WERI-Rb-1 (cell line): ENCODE results near the gene DPEP2NB.

Source experiments
- DNase-seq: peaks from one replicate; pipeline ENCODE4 v3.0.0-alpha.2; 2020
- H3K27ac ChIP-seq: fragments of 250-450 bp; sonication (Bioruptor Pico); 2 replicates; pipeline ENCODE4 v1.5.1; 2020; ENCODE audit warnings: mild to moderate bottlenecking, moderate library complexity
- H3K27me3 ChIP-seq: fragments of 250-450 bp; sonication (Bioruptor Pico); 2 replicates; pipeline ENCODE4 v1.5.1; 2021; ENCODE audit warnings: mild to moderate bottlenecking, low read depth, moderate library complexity; ENCODE audit not compliant: insufficient read depth, severe bottlenecking
- H3K36me3 ChIP-seq: fragments of 250-450 bp; sonication (Bioruptor Pico); 2 replicates; pipeline ENCODE4 v1.5.1; 2020; ENCODE audit warnings: mild to moderate bottlenecking, moderate library complexity
- H3K4me3 ChIP-seq: 2 replicates; pipeline ENCODE4 v1.5.1; 2011; ENCODE audit warnings: low read depth, mild to moderate bottlenecking, control low read depth, low read length
- H3K9me3 ChIP-seq: fragments of 250-450 bp; sonication (Bioruptor Pico); 2 replicates; pipeline ENCODE4 v1.5.1; 2021; ENCODE audit warnings: mild to moderate bottlenecking, moderate library complexity; ENCODE audit not compliant: severe bottlenecking
- TF ChIP-seq, protein P1 (sequence below): IDR thresholded peaks from 2 replicates; pipeline ENCODE4 v1.5.1; 2011; ENCODE audit warnings: low read depth, mild to moderate bottlenecking, control low read depth, inconsistent platforms, low read length

DPEP2NB gene

DNA sequence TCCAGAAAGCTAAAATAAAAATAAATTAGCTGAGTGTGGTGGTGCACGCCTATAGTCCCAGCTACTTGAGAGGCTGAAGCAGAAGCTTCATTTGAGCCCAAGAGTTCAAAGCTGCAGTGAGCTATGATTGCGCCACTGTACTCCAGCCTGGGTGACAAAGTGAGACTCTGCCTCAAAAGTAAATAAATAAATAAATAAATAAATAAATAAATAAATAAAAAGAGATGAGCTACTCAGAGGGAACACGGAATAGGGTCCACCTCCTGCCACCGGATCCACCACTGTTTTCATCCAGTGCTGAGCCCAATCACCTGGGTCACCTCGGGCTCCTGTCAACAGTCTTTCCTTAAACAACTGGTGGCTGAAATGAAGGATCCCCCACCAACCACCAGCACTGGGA is 28.8 kb downstream of the DPEP2NB start:
- DNase-seq = no peak
- no peaks in the 10 kb centered on the region for H3K9me3 ChIP-seq
- no peaks in the 10 kb centered on the region for H3K27me3 ChIP-seq
- H3K27ac ChIP-seq = no peak overlapping the region
- TF ChIP-seq, protein P1, sequence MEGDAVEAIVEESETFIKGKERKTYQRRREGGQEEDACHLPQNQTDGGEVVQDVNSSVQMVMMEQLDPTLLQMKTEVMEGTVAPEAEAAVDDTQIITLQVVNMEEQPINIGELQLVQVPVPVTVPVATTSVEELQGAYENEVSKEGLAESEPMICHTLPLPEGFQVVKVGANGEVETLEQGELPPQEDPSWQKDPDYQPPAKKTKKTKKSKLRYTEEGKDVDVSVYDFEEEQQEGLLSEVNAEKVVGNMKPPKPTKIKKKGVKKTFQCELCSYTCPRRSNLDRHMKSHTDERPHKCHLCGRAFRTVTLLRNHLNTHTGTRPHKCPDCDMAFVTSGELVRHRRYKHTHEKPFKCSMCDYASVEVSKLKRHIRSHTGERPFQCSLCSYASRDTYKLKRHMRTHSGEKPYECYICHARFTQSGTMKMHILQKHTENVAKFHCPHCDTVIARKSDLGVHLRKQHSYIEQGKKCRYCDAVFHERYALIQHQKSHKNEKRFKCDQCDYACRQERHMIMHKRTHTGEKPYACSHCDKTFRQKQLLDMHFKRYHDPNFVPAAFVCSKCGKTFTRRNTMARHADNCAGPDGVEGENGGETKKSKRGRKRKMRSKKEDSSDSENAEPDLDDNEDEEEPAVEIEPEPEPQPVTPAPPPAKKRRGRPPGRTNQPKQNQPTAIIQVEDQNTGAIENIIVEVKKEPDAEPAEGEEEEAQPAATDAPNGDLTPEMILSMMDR = no peak
- no peak overlapping the region for H3K4me3 ChIP-seq
- H3K36me3 ChIP-seq = no peaks in the 10 kb centered on the region

DNA sequence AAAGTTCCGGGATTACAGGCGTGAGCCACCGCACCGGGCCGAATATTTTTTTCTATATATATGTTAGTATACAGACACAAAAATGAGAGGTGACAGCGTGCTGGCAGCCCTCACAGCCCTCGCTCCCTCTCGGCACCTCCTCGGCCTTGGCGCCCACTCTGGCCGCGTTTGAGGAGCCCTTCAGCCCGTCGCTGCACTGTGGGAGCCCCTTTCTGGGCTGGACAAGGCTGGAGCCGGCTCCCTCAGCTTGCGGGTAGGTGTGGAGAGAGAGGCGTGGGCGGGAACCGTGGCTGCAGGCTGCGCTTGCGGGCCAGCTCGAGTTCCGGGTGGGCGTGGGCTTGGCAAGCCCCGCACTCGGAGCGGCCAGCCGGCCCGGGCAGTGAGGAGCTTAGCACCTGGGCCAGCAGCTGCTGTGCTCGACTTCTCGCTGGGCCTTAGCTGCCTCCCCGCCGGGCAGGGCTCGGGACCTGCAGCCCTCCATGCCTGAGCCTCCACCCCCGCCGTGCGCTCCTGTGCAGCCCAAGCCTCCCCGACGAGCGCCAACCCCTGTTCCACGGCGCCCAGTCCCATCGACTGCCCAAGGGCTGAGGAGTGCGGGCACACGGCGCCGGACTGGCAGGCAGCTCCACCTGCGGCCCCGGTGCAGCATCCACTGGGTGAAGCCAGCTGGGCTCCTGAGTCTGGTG is 33.6 kb downstream of the DPEP2NB start:
- Histone ChIP-seq H3K9me3 (no peaks in the 10 kb centered on the region), H3K36me3 (no peaks in the 10 kb centered on the region), H3K27me3 (no peaks in the 10 kb centered on the region), H3K4me3 (no peak overlapping the region), H3K27ac (no peak overlapping the region)
- TF ChIP-seq, protein P1 = no peak
- DNase-seq = no peak

DNA sequence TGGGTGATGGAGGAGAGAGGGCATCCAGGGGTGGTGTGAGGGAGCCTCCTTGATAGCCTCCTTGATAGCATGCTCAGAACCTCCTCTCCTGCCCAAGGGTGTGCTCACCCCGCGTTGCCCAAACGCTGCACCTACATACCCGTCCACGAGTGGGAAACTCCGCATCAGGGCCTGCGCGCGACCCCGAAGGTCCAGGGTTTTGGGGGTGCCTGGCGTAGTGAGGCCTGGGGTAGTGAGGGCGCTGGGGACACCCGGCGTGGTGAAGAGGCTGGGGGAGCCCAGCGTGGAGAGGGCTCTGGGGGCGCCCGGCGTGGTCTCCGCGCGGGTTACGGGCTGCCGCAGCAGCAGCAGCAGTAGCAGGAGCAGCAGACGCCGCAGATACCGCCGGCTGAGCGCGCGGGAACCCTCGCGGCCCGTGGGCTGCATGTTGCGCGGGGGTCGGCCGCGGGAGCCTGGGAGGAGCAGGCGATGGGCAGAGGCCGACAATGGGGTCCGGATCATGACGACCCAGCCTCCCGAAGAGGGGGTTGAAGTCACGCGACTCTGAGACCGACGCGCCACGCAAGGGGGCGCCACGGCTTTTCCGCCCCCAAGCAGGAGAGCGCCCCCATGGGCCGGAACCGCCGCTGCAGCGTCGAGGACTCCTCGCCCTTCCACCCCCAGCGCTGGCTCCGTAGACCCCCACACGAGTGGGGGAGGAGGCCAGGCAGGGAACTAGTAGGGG is 35.6 kb downstream of the DPEP2NB start, which contains the start of gene DPEP3:
TSS of gene DPEP3 (minus strand) at position 545 of the 724 bp plus-strand sequence. CDS start at position 426, 119 bp downstream.
- TF ChIP-seq, protein P1 = no peak
- Histone ChIP-seq H3K4me3 (no peak within 1 kb of the TSS), H3K27ac (no peak within 1 kb of the TSS), H3K36me3 (no peaks in the 10 kb centered on the region), H3K9me3 (no peaks in the 10 kb centered on the region), H3K27me3 (no peaks in the 10 kb centered on the region)
- no peak for DNase-seq

DNA sequence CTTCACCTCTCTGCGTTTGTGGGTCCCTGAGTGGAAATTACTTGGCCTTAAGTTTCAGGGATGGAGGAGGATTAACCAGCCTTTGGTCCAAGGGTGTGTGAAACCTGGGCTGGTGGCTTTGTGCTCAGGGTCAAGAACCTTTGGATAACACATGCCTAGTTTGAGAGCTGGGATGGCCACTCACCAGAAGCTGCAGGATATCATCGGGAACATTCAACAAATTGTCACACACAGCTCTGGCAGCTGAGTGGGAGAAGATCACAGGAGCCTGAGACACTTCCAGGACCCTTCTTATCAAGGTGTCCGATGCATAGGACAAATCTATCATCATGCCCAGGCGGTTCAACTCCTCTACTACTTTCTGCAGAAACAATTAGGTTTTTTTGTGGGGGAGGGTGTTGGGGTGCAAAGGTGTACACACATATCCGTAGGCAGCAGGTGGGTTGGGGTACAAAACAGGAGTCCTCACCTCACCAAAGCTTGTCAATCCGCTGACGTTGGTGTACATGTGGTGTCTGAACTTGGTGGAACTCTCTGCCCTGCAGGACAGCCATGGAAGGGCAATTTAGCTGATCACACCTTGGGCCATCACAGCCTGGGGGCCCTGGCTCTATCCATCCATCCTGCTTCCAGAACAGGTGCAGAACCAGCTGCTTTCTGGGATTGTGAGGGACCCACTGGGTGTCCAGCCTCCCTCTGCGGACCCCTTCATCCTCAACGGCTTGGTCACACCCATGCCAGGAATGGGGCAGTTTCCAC is 38.1 kb downstream of the DPEP2NB start:
- H3K27ac ChIP-seq = no peak overlapping the region
- no peaks in the 10 kb centered on the region for H3K27me3 ChIP-seq
- no peak for DNase-seq
- H3K36me3 ChIP-seq = no peaks in the 10 kb centered on the region
- TF ChIP-seq, protein P1 = no peak
- H3K4me3 ChIP-seq = no peak overlapping the region
- H3K9me3 ChIP-seq = no peaks in the 10 kb centered on the region

GRCh38 chr16:67977005-67977404 is 38.7 kb downstream of the DPEP2NB start:
- TF ChIP-seq, protein P1 = no peak
- Histone ChIP-seq H3K27ac (no peak overlapping the region), H3K27me3 (no peaks in the 10 kb centered on the region), H3K36me3 (no peaks in the 10 kb centered on the region), H3K9me3 (no peaks in the 10 kb centered on the region), H3K4me3 (no peak overlapping the region)
- DNase-seq = no peak
